HCT116 (cell line): ENCODE measurements around the gene CASQ1. TPM values are rescaled to one million over a fixed set of nuclear protein-coding genes. Genes with fewer than 3 reads are reported as not detected.

ENCODE experiments used
- ATAC-seq: fragments of 200-7000 bp; cut with Tn5 transposase; 2 replicates; pipeline ENCODE4 v1.9.1; 2020; ENCODE audit warnings: mild to moderate bottlenecking, moderate library complexity
- BruUV-seq: library from RNA; stranded (reverse); fragments of 400-500 nt; replicated peaks from 2 replicates; lab custom pipeline; 2021; lab: Mats Ljungman, UMichigan
- CTCF ChIA-PET: fragments of 300-600 bp; sonication (Branson Sonifier 250); formaldehyde crosslinking; loops from one replicate; lab custom pipeline; 2021; ENCODE audit warnings: antibody characterized with exemption; lab: Charles Lee
- POLR2A ChIA-PET: fragments of 300-600, 350-600 bp; sonication (Branson Sonifier 250); formaldehyde crosslinking; loops from one replicate; lab custom pipeline; 2021; ENCODE audit warnings: antibody characterized with exemption; lab: Charles Lee
- RAD21 ChIA-PET, 2 experiments: fragments of 300-600 bp; sonication (Branson Sonifier 250); formaldehyde crosslinking; loops; one replicate each; lab custom pipeline; 2023; ENCODE audit warnings: low total read pairs in 2 of 2; ENCODE audit not compliant: uncharacterized antibody in 2 of 2, unreplicated experiment in 2 of 2, low non-redundant PET in 1 of 2; lab: Charles Lee
- DNase-seq: peaks from one replicate; pipeline ENCODE4 v3.0.0-alpha.2; 2010; ENCODE audit warnings: low read depth, low spot score
- H2AFZ ChIP-seq: fragments of 200-600 bp; shearing (Covaris generic), sonication (generic); 2 replicates; pipeline ENCODE4 v1.6.1; 2017; ENCODE audit warnings: low read depth, mixed run types, mixed read lengths, antibody characterized with exemption, low read length; ENCODE audit not compliant: poor library complexity, severe bottlenecking
- H3K27ac ChIP-seq: 2 replicates; pipeline ENCODE4 v1.5.1; 2012; ENCODE audit warnings: low read depth, low read length
- H3K27me3 ChIP-seq: fragments of 200-600 bp; sonication (generic); 2 replicates; pipeline ENCODE4 v1.6.1; 2016; ENCODE audit warnings: mixed run types, low read length, mixed read lengths; ENCODE audit not compliant: insufficient read depth
- H3K36me3 ChIP-seq, 2 experiments: fragments of 200-500 bp in 1 of 2; fragments of 200-600 bp in 1 of 2; sonication (Bioruptor generic) in 1 of 2; sonication (generic) in 1 of 2; 2 replicates each; pipeline versions ENCODE4 v1.5.1 to v1.6.1; 2014 to 2016; ENCODE audit warnings: low read length in 2 of 2, inconsistent platforms in 1 of 2, mixed read lengths in 1 of 2, mixed run types in 1 of 2; ENCODE audit not compliant: insufficient read depth in 2 of 2, control insufficient read depth in 1 of 2
- H3K4me1 ChIP-seq, 2 experiments: fragments of 200-600 bp in 1 of 2; sonication (generic) in 1 of 2; 2 replicates each; pipeline versions ENCODE4 v1.5.1 to v1.6.1; 2012 to 2017; ENCODE audit warnings: low read length in 2 of 2, inconsistent platforms in 1 of 2, mild to moderate bottlenecking in 1 of 2, mixed read lengths in 1 of 2, mixed run types in 1 of 2, moderate library complexity in 1 of 2; ENCODE audit not compliant: insufficient read depth in 2 of 2, control insufficient read depth in 1 of 2
- H3K4me2 ChIP-seq: fragments of 200-600 bp; sonication (generic); 2 replicates; pipeline ENCODE4 v1.6.1; 2017; ENCODE audit warnings: mixed run types, low read length, mixed read lengths
- H3K4me3 ChIP-seq, 2 experiments: fragments of 200-600 bp in 1 of 2; sonication (generic) in 1 of 2; replicated peaks in 1 of 2; 2 replicates each; pipeline ENCODE4 v1.5.1; 2011 to 2016; ENCODE audit warnings: low read length in 2 of 2, control low read depth in 1 of 2, low read depth in 1 of 2, mild to moderate bottlenecking in 1 of 2, mixed read lengths in 1 of 2, mixed run types in 1 of 2
- H3K79me2 ChIP-seq: fragments of 200-600 bp; sonication (generic); 2 replicates; pipeline ENCODE4 v1.6.1; 2017; ENCODE audit warnings: mild to moderate bottlenecking, mixed run types, low read length, moderate library complexity, mixed read lengths; ENCODE audit not compliant: insufficient read depth
- H3K9ac ChIP-seq: fragments of 200-600 bp; sonication (generic); 2 replicates; pipeline ENCODE4 v1.6.1; 2016; ENCODE audit warnings: low read length, mixed read lengths
- H3K9me2 ChIP-seq: fragments of 200-600 bp; sonication (generic), shearing (Covaris generic); 2 replicates; pipeline ENCODE4 v1.6.1; 2017; ENCODE audit warnings: mixed run types, mild to moderate bottlenecking, moderate library complexity; ENCODE audit not compliant: insufficient read depth
- H3K9me3 ChIP-seq, 2 experiments: fragments of 200-500 bp in 1 of 2; fragments of 200-600 bp in 1 of 2; sonication (Bioruptor generic) in 1 of 2; sonication (generic) in 1 of 2; 2 replicates each; pipeline ENCODE4 v1.6.1; 2014 to 2017; ENCODE audit warnings: low read length in 2 of 2, mixed read lengths in 2 of 2, inconsistent platforms in 1 of 2, low read depth in 1 of 2, mild to moderate bottlenecking in 1 of 2, mixed run types in 1 of 2, moderate library complexity in 1 of 2; ENCODE audit not compliant: control insufficient read depth in 1 of 2, insufficient read depth in 1 of 2
- H4K20me1 ChIP-seq: fragments of 200-600 bp; sonication (generic), shearing (Covaris generic); 2 replicates; pipeline ENCODE4 v1.6.1; 2017; ENCODE audit warnings: mixed run types, mild to moderate bottlenecking, moderate library complexity; ENCODE audit not compliant: insufficient read depth
- CTCF ChIP-seq, 3 experiments: fragments of 200-600 bp in 1 of 3; sonication (generic) in 1 of 3; IDR thresholded peaks in 2 of 3; conservative IDR thresholded peaks in 1 of 3; 2 replicates each; pipeline ENCODE4 v1.5.1; 2012 to 2017; ENCODE audit warnings: low read depth in 2 of 3, low read length in 2 of 3, antibody characterized with exemption in 1 of 3, borderline replicate concordance in 1 of 3, control low read depth in 1 of 3, mild to moderate bottlenecking in 1 of 3, mixed read lengths in 1 of 3, mixed run types in 1 of 3, moderate library complexity in 1 of 3; ENCODE audit not compliant: insufficient read depth in 1 of 3
- FOSL1 ChIP-seq: IDR thresholded peaks from 2 replicates; pipeline ENCODE4 v1.6.1; 2012; ENCODE audit warnings: low read depth
- POLR2A ChIP-seq: IDR thresholded peaks from 2 replicates; pipeline ENCODE4 v1.7.0; 2011; ENCODE audit warnings: borderline replicate concordance; ENCODE audit not compliant: insufficient read depth, insufficient read length; ENCODE audit errors: extremely low read depth
- RAD21 ChIP-seq: IDR thresholded peaks from 2 replicates; pipeline ENCODE4 v1.6.1; 2012; ENCODE audit warnings: low read depth, mild to moderate bottlenecking
- TCF7L2 ChIP-seq: IDR thresholded peaks from 2 replicates; pipeline ENCODE4 v1.7.0; 2011; ENCODE audit warnings: borderline replicate concordance, inconsistent platforms; ENCODE audit not compliant: insufficient read depth, insufficient read length; ENCODE audit errors: extremely low read depth
- ZBTB33 ChIP-seq: IDR thresholded peaks from 2 replicates; pipeline ENCODE4 v1.6.1; 2011; ENCODE audit warnings: mild to moderate bottlenecking, low read length, moderate library complexity; ENCODE audit not compliant: insufficient replicate concordance; ENCODE audit errors: extremely low read depth
- ZFX ChIP-seq: fragments of 450-650 bp; IDR thresholded peaks from 2 replicates; pipeline ENCODE4 v1.6.1; 2017
- intact Hi-C: fragments of 100-400 bp; cut with micrococcal nuclease; formaldehyde crosslinking; loops from 2 replicates; pipeline ENCODE4 v1.10.0; 2022
- total RNA-seq: library from RNA; stranded (reverse); gene quantifications from one replicate; pipeline ENCODE4 v1.2.1, GENCODE V29; 2021; ENCODE audit not compliant: unreplicated experiment

CASQ1 gene
- total RNA-seq, 1 experiment from 2014 or later = not detected

DNA sequence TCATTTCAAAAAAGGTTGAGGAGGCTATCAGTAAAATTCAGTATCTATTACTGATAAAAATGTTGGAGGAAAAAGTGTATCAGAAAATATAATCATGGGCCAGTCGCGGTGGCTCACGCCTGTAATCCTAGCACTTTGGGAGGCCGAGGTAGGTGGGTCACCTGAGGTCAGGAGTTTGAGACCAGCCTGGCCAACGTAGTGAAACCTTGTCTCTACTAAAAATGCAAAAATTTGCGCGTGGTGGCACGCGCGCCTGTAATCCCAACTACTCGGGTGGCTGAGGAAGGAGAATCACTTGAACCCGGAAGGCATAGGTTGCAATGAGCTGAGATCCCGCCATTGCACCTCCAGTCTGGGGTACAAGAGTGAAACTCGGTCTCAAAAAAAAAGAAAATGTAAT lies 44.3 kb upstream of the CASQ1 start:
- no TSS peak for BruUV-seq
- no peak overlapping the region for H2AFZ ChIP-seq
- no peaks in the 10 kb centered on the region for H3K27me3 ChIP-seq
- H3K9ac ChIP-seq = no peak overlapping the region
- ChIA-PET CTCF (no interaction called here), POLR2A (no interaction called here), RAD21 (no interaction called here)
- no peaks in the 10 kb centered on the region for H3K9me3 ChIP-seq
- H3K9me2 ChIP-seq = no peaks in the 10 kb centered on the region
- no peak overlapping the region for H3K27ac ChIP-seq
- ATAC-seq (no peak), DNase-seq (no peak)
- H3K79me2 ChIP-seq = no peaks in the 10 kb centered on the region
- H3K4me3 ChIP-seq = no peak overlapping the region
- no peaks in the 10 kb centered on the region for H3K4me1 ChIP-seq
- intact Hi-C loops = no loop called here
- no peaks in the 10 kb centered on the region for H3K36me3 ChIP-seq
- no peak overlapping the region for H3K4me2 ChIP-seq
- no peaks in the 10 kb centered on the region for H4K20me1 ChIP-seq
- TF ChIP-seq TCF7L2 (no peak), CTCF (IDR thresholded peaks at IDR 0.05 in 2 of 3, conservative IDR thresholded peaks at IDR 0.05 in 1 of 3; ENCODE audit: borderline replicate concordance in 1 of 3, insufficient read depth in 1 of 3, low read depth in 2 of 3, low read length in 2 of 3) (no peak), RAD21 (no peak), ZBTB33 (no peak), ZFX (no peak), FOSL1 (no peak), POLR2A (no peak)
